NCI-H2227 (cell line): ENCODE data around the gene RTN4RL1.
"Not testable (repeated sequence)": the region's sequence is repeated elsewhere in the genome, so short reads cannot be mapped to it uniquely, and the experiment has no call there.

Source experiments
- DNase-seq: peaks from one replicate; lab custom pipeline; 2025; ENCODE audit not compliant: unreplicated experiment; lab: John Stamatoyannopoulos, UW

The RTN4RL1 gene

GRCh38 chr17:2027528-2028233 lies 2.5 kb upstream of the RTN4RL1 start:
- DNase-seq, result no peak

GRCh38 chr17:2025622-2026309 lies 632 bp upstream of the RTN4RL1 start:
- peak; percentile 46 for DNase-seq

- no peak for DNase-seq
Measured at GRCh38 chr17:2024572-2025219, 438 bp downstream of the RTN4RL1 start.

- peak; percentile 86 for DNase-seq
Measured at GRCh38 chr17:2023692-2024571, 1.2 kb downstream of the RTN4RL1 start.

- no peak for DNase-seq
Measured at GRCh38 chr17:2023256-2023655, 1.9 kb downstream of the RTN4RL1 start.

GRCh38 chr17:2022647-2023240 lies 2.4 kb downstream of the RTN4RL1 start:
- no peak for DNase-seq

GRCh38 chr17:2020721-2021120 lies 4.4 kb downstream of the RTN4RL1 start:
- no peak for DNase-seq

- DNase-seq, result no peak
Measured at GRCh38 chr17:2019723-2020122, 5.4 kb downstream of the RTN4RL1 start.

- no peak for DNase-seq
Measured at GRCh38 chr17:2018716-2019510, 6.2 kb downstream of the RTN4RL1 start.

GRCh38 chr17:2017274-2017941 lies 7.7 kb downstream of the RTN4RL1 start:
- no peak for DNase-seq

GRCh38 chr17:2016494-2016893 lies 8.6 kb downstream of the RTN4RL1 start:
- DNase-seq, result no peak

GRCh38 chr17:2015314-2015713 lies 9.8 kb downstream of the RTN4RL1 start:
- no peak for DNase-seq

GRCh38 chr17:2013994-2014317 lies 11.2 kb downstream of the RTN4RL1 start:
- DNase-seq, result no peak

- DNase-seq, result not testable (repeated sequence)
Measured at GRCh38 chr17:2013220-2013993, 11.7 kb downstream of the RTN4RL1 start.

- no peak for DNase-seq
Measured at GRCh38 chr17:2012499-2012898, 12.6 kb downstream of the RTN4RL1 start.

- DNase-seq, result no peak
Measured at GRCh38 chr17:2011411-2012371, 13.4 kb downstream of the RTN4RL1 start.

- no peak for DNase-seq
Measured at GRCh38 chr17:2009737-2010136, 15.4 kb downstream of the RTN4RL1 start.
